Measurements from ENCODE around the gene WFS1. TPM values are rescaled to one million over a fixed set of nuclear protein-coding genes. Genes with fewer than 3 reads are reported as not detected.

The WFS1 gene
- total RNA-seq, 1 donor from 2014 or later: 91.8 TPM

DNA sequence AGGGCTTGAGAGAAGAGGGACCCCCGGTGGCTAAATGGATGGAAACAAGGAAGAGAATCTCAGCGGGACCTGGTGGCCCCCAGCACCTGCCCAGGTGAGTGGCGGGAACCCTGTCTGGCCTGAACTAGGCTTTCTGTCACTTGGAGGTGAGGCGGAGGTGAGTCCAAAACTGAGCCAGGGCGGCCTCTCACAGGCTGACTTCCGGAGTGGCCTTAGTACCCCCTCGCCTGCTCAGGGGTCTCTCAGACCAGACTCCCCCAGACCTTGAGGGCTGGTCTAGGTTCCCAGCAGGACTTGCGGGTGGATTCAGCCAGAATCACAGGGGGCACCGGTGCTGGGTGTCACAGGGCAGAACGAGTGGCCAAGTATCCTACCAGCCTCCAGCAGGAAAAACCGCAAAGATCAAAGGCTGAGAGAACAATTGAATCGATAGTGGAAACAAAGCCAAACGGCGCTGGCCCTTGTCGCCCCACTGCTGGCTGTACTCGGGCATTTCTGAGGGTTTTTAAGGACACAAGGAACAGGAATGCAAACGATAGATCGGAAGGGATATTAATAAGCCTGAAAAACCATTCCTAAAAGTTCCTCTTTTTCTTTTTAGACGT lies 67.8 kb downstream of the WFS1 start:
- DNase-seq (ENCODE audit: extremely low spot score in 2 of 2): no peak
- TF ChIP-seq POLR2AphosphoS5 (IDR thresholded peaks at IDR 0.05; ENCODE audit: insufficient read depth in 1 of 2, low read depth in 1 of 2) (no peak), POLR2A (IDR thresholded peaks at IDR 0.05) (no peak)
- TF ChIP-seq, protein P1, sequence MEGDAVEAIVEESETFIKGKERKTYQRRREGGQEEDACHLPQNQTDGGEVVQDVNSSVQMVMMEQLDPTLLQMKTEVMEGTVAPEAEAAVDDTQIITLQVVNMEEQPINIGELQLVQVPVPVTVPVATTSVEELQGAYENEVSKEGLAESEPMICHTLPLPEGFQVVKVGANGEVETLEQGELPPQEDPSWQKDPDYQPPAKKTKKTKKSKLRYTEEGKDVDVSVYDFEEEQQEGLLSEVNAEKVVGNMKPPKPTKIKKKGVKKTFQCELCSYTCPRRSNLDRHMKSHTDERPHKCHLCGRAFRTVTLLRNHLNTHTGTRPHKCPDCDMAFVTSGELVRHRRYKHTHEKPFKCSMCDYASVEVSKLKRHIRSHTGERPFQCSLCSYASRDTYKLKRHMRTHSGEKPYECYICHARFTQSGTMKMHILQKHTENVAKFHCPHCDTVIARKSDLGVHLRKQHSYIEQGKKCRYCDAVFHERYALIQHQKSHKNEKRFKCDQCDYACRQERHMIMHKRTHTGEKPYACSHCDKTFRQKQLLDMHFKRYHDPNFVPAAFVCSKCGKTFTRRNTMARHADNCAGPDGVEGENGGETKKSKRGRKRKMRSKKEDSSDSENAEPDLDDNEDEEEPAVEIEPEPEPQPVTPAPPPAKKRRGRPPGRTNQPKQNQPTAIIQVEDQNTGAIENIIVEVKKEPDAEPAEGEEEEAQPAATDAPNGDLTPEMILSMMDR (IDR thresholded peaks at IDR 0.05): no peak
- no peak overlapping the region for H3K27ac ChIP-seq
- H3K27me3 ChIP-seq: no peaks in the 10 kb centered on the region
- H3K36me3 ChIP-seq: no peaks in the 10 kb centered on the region
- intact Hi-C loops (cut with DNase I): no loop called here
- H3K4me3 ChIP-seq: no peak overlapping the region
- no peaks in the 10 kb centered on the region for H3K9me3 ChIP-seq
- no peaks in the 10 kb centered on the region for H3K4me1 ChIP-seq

DNA sequence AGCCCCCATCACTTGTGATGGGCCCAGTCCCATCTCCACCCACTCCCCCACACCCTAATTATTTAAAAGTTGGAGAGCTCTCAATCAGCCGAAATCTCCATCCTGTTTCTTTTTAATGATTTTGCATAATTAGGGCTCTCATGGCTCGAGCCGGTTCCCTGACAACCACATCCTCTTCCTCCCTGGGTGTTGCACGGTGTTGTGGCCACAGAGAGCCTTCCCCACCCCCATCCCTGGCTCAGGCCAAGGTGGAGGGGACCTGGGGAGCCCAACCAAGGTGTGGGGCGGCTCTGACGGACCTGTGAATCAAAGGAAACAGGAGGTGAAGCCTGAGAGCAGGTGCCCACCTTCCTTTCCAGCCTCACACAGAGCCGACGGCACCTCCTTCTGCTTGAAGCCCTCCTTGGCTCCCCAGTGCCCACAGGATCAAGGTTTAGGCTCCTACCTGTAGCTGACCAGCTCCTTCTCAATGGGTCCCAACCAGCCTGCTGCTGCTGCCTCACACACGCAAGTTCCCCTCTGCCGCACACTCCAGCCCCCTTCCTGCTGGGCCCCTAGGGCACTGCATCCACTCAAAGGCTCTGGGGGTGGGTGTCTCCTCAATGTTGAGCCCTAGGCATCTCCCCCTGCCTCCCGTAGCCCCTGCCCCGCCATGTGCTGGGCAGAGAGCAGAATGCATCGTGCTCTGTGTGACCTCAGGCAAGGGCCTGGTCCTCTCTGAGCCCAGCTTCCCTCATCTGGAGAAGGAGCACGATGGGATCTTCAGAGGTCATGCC lies 68.7 kb downstream of the WFS1 start:
- intact Hi-C loops (cut with DNase I): no loop called here
- Histone ChIP-seq H3K4me1 (no peaks in the 10 kb centered on the region), H3K27me3 (no peaks in the 10 kb centered on the region), H3K4me3 (no peak overlapping the region), H3K27ac (no peak overlapping the region), H3K9me3 (no peaks in the 10 kb centered on the region), H3K36me3 (no peaks in the 10 kb centered on the region)
- TF ChIP-seq POLR2AphosphoS5 (IDR thresholded peaks at IDR 0.05; ENCODE audit: insufficient read depth in 1 of 2, low read depth in 1 of 2): no peak
- TF ChIP-seq, protein P1 (IDR thresholded peaks at IDR 0.05): no peak
- no peak for TF ChIP-seq POLR2A (IDR thresholded peaks at IDR 0.05)
- no peak for DNase-seq (ENCODE audit: extremely low spot score in 2 of 2)

DNA sequence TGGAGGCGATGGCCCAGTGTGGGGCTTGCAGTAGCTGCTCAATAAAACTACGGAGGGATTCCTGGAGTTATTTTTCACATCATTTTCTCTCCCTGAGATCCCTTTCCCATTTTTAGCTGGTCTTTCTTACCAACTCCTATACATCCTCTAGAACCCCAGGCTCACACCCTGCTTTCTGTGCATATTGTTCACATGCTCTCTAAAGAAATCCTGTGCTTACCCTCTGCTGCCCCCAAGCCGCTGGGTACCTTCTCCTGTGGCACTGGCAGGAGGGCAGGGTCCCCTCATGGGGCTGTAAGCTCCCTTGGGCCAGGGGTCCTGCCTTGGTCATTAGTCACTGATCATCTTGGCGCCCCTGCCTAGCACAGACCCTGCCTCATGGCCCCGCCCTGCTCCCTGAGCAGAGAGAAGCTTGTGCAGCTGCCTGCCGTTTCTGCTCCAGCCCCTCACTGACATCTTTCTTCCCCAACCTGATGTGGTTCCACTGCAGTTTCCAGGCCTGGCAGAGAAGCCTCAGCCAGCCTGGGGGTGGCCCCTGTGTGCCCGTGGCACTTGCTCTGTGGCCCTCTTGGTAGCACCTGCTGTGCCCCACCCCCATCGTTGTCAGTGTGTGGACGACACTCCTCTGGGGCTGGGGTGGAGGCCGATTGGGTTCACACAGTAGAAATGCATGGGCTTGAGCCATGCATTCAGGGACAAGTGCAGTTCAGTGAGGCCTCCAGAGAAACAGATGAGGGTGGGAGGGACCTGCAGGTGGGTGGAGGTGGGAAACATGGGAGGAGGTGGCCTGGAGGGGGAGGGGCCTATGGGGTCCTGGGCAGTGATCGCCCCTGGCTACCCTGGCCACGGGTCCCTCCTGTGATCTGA lies 69.5 kb downstream of the WFS1 start:
- no peaks in the 10 kb centered on the region for H3K36me3 ChIP-seq
- H3K27ac ChIP-seq: no peak overlapping the region
- H3K4me1 ChIP-seq: no peaks in the 10 kb centered on the region
- H3K27me3 ChIP-seq: no peaks in the 10 kb centered on the region
- intact Hi-C loops (cut with DNase I): no loop called here
- no peak for DNase-seq (ENCODE audit: extremely low spot score in 2 of 2)
- H3K9me3 ChIP-seq: no peaks in the 10 kb centered on the region
- TF ChIP-seq POLR2A (IDR thresholded peaks at IDR 0.05) (no peak), POLR2AphosphoS5 (IDR thresholded peaks at IDR 0.05; ENCODE audit: insufficient read depth in 1 of 2, low read depth in 1 of 2) (no peak)
- TF ChIP-seq, protein P1 (IDR thresholded peaks at IDR 0.05): no peak
- H3K4me3 ChIP-seq: no peak overlapping the region

DNA sequence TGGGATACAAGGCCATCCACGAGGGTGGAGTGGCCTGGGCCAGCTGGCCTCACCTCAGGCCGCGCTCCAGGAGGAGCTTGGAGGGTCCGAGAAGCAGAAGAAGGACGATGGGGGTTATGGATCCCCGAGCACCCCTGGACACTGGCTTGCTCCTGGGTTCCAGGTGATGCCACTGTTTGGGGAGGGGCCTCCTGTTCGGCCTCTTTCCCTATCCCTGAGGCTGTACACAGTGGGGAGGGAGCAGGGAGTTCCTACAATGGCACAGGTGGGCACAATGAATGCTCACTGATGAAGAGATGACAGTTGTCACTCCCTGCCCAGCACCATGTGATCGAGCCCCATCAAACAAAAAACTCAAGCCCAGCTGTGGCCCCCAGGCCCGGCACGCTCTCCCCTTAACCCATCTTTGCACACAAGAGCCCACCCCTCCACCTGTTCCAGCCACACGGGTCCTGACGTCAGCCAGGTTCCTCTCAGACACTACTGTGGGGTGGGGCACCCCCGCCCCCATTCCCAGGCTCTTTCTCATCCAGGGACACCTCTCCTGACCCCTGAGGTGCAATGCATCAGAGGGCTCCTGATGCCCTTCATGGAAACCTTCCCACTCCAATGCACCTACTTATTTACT lies 70.3 kb downstream of the WFS1 start:
- no peak for DNase-seq (ENCODE audit: extremely low spot score in 2 of 2)
- H3K9me3 ChIP-seq: no peaks in the 10 kb centered on the region
- H3K27ac ChIP-seq: no peak overlapping the region
- TF ChIP-seq, protein P1 (IDR thresholded peaks at IDR 0.05): no peak
- TF ChIP-seq POLR2A (IDR thresholded peaks at IDR 0.05) (no peak), POLR2AphosphoS5 (IDR thresholded peaks at IDR 0.05; ENCODE audit: insufficient read depth in 1 of 2, low read depth in 1 of 2) (no peak)
- H3K36me3 ChIP-seq: no peaks in the 10 kb centered on the region
- no peaks in the 10 kb centered on the region for H3K4me1 ChIP-seq
- no peaks in the 10 kb centered on the region for H3K27me3 ChIP-seq
- intact Hi-C loops (cut with DNase I): no loop called here
- no peak overlapping the region for H3K4me3 ChIP-seq
